Common myeloid progenitor, CD34-positive (primary cell): ENCODE data around the gene IFT25.

Source experiments
- CTCF ChIA-PET: fragments of 350-600 bp; sonication (Branson Sonifier 250); formaldehyde crosslinking; loops from one replicate; lab custom pipeline; 2021; ENCODE audit warnings: antibody characterized with exemption; lab: Charles Lee
- POLR2A ChIA-PET: fragments of 350-600 bp; sonication (Branson Sonifier 250); formaldehyde crosslinking; loops from one replicate; lab custom pipeline; 2021; ENCODE audit warnings: antibody characterized with exemption; lab: Charles Lee
- DNase-seq, 3 donors: peaks; one replicate each; pipeline versions ENCODE4 v3.0.0 to v3.0.0-alpha.2; 2013
- H3K27ac ChIP-seq, 2 experiments: 1 replicate in 1 of 2; 2 replicates in 1 of 2; pipeline ENCODE4 v1.7.0; 2013; ENCODE audit warnings: inconsistent platforms in 2 of 2, low read length in 2 of 2, mild to moderate bottlenecking in 2 of 2, low read depth in 1 of 2, moderate library complexity in 1 of 2; ENCODE audit not compliant: severe bottlenecking in 2 of 2, insufficient read depth in 1 of 2, poor library complexity in 1 of 2
- H3K27me3 ChIP-seq, 5 experiments: replicated peaks in 2 of 5; 1 replicate in 3 of 5; 2 replicates in 2 of 5; pipeline versions ENCODE4 v1.6.1 to v1.7.0; 2013; ENCODE audit warnings: low read length in 4 of 5, mild to moderate bottlenecking in 2 of 5, moderate library complexity in 2 of 5, inconsistent platforms in 1 of 5; ENCODE audit not compliant: insufficient read depth in 5 of 5, control insufficient read depth in 4 of 5
- H3K36me3 ChIP-seq, 4 experiments: 1 replicate in 2 of 4; 2 replicates in 2 of 4; pipeline versions ENCODE4 v1.6.1 to v1.7.0; 2013; ENCODE audit warnings: low read length in 3 of 4, control low read depth in 1 of 4, mild to moderate bottlenecking in 1 of 4; ENCODE audit not compliant: control insufficient read depth in 4 of 4, insufficient read depth in 4 of 4
- H3K4me1 ChIP-seq, 4 experiments: 1 replicate in 3 of 4; 2 replicates in 1 of 4; pipeline versions ENCODE4 v1.6.1 to v1.7.1; 2013; ENCODE audit warnings: low read length in 3 of 4, mild to moderate bottlenecking in 3 of 4, control low read depth in 1 of 4, inconsistent platforms in 1 of 4, moderate library complexity in 1 of 4; ENCODE audit not compliant: control insufficient read depth in 4 of 4, insufficient read depth in 4 of 4; ENCODE audit errors: control extremely low read depth in 1 of 4
- H3K4me3 ChIP-seq, 7 experiments: 1 replicate in 4 of 7; 2 replicates in 3 of 7; pipeline versions ENCODE4 v1.5.1 to v1.7.0; 2013; ENCODE audit warnings: mild to moderate bottlenecking in 7 of 7, low read length in 6 of 7, moderate library complexity in 6 of 7, inconsistent platforms in 2 of 7, low read depth in 2 of 7, control low read depth in 1 of 7; ENCODE audit not compliant: insufficient read depth in 4 of 7, control insufficient read depth in 1 of 7; ENCODE audit errors: extremely low read depth in 1 of 7
- H3K9me3 ChIP-seq, 5 experiments: 1 replicate in 4 of 5; 2 replicates in 1 of 5; pipeline versions ENCODE4 v1.6.1 to v1.7.1; 2013; ENCODE audit warnings: low read length in 4 of 5, mild to moderate bottlenecking in 2 of 5, inconsistent platforms in 1 of 5, low read depth in 1 of 5, moderate library complexity in 1 of 5; ENCODE audit not compliant: control insufficient read depth in 4 of 5, insufficient read depth in 2 of 5; ENCODE audit errors: control extremely low read depth in 1 of 5
- WGBS: methylation state at CpG from one replicate; pipeline ENCODE4 v1.1.5; 2013; ENCODE audit not compliant: insufficient coverage; 5-methylcytosine and 5-hydroxymethylcytosine counted together

IFT25 gene

GRCh38 chr1:53948291-53948690 is 2.8 kb upstream of the IFT25 start:
- peaks cover 0 to 24% (median 10%) of the 10 kb centered on the region in 4 experiments for H3K36me3 ChIP-seq
- H3K9me3 ChIP-seq = no peaks in the 10 kb centered on the region
- 100% methylated on average over 1 of the region's 5 CpGs for WGBS
- DNase-seq = no peak
- H3K4me3 ChIP-seq = no peak overlapping the region
- H3K27me3 ChIP-seq = no peaks in the 10 kb centered on the region
- CTCF ChIA-PET = interaction anchor here (0.8 to 8.2 kb wide), 16 partner anchors 8 to 122 kb away, joined by 3 to 147 read pairs (median 4); partner anchors contain the start of gene DIO1
- H3K27ac ChIP-seq = no peak overlapping the region
- H3K4me1 ChIP-seq = peaks cover 1 to 26% (median 20%) of the 10 kb centered on the region in 4 experiments
- POLR2A ChIA-PET = no interaction called here

- Histone ChIP-seq H3K9me3 (no peaks in the 10 kb centered on the region), H3K36me3 (peaks cover 0 to 27% (median 7%) of the 10 kb centered on the region in 4 experiments), H3K4me3 (peak overlapping the region in 5 of 7 experiments; percentile 3 to 94 (median 75)), H3K27ac (peak overlapping the region in 1 of 2 experiments; percentile 78), H3K27me3 (no peaks in the 10 kb centered on the region), H3K4me1 (peaks cover 1 to 27% (median 20%) of the 10 kb centered on the region in 4 experiments)
- ChIA-PET POLR2A (no interaction called here), CTCF (interaction anchor here (0.8 to 8.2 kb wide), 14 partner anchors 9 to 121 kb away, joined by 3 to 147 read pairs (median 4); partner anchors contain the start of gene DIO1)
- no peak for DNase-seq
- 71% methylated on average over 4 of the region's 6 CpGs for WGBS
These were observed 1.8 kb upstream of the IFT25 start for GRCh38 chr1:53947172-53947907.

GRCh38 chr1:53946252-53947171 is 1.0 kb upstream of the IFT25 start, which contains the start of gene LRRC42:
LRRC42 (plus strand) TSS chr1:53946350; CDS start chr1:53952000, 5,650 bp downstream.
- Histone ChIP-seq H3K36me3 (peaks cover 0 to 19% (median 1%) of the 10 kb centered on the region in 4 experiments), H3K4me3 (peak within 1 kb of the TSS; percentile 78 to 94 (median 82)), H3K4me1 (peaks cover 1 to 27% (median 20%) of the 10 kb centered on the region in 4 experiments), H3K27ac (peak within 1 kb of the TSS; percentile 75 to 91), H3K9me3 (no peaks in the 10 kb centered on the region), H3K27me3 (no peaks in the 10 kb centered on the region)
- POLR2A ChIA-PET = interaction anchor here (0.6 to 1.1 kb wide), 2 partner anchors 88 to 191 kb away, joined by 3 to 4 read pairs; no protein-coding TSS in a partner anchor
- CTCF ChIA-PET = interaction anchor here (0.9 to 8.2 kb wide), 11 partner anchors 11 to 120 kb away, joined by 3 to 147 read pairs (median 14); no protein-coding TSS in a partner anchor
- DNase-seq = no peak
- 1% methylated on average over 29 of the region's 58 CpGs for WGBS

- 0% methylated on average over 7 of the region's 16 CpGs for WGBS
- Histone ChIP-seq H3K27ac (peak overlapping the region; percentile 75 to 91), H3K36me3 (peaks cover 0 to 15% (median under 1%) of the 10 kb centered on the region in 4 experiments), H3K27me3 (no peaks in the 10 kb centered on the region), H3K4me1 (peaks cover 1 to 27% (median 20%) of the 10 kb centered on the region in 4 experiments), H3K9me3 (no peaks in the 10 kb centered on the region), H3K4me3 (peak overlapping the region; percentile 78 to 94 (median 82))
- DNase-seq = no peak
- CTCF ChIA-PET = interaction anchor here (0.9 to 3.0 kb wide), 7 partner anchors 10 to 84 kb away, joined by 3 to 16 read pairs (median 4); no protein-coding TSS in a partner anchor
- POLR2A ChIA-PET = interaction anchor here (1.0 kb wide), 1 partner anchor 55 kb away, joined by 3 read pairs; no protein-coding TSS in a partner anchor
These were observed 391 bp downstream of the IFT25 start for GRCh38 chr1:53945183-53945432.

GRCh38 chr1:53944469-53945182 is 873 bp downstream of the IFT25 start:
- POLR2A ChIA-PET = interaction anchor here (1.0 kb wide), 1 partner anchor 55 kb away, joined by 3 read pairs; no protein-coding TSS in a partner anchor

GRCh38 chr1:53943490-53944043 is 1.9 kb downstream of the IFT25 start:
- 100% methylated on average over 5 of the region's 14 CpGs for WGBS
- peaks cover 1 to 28% (median 20%) of the 10 kb centered on the region in 4 experiments for H3K4me1 ChIP-seq
- peaks cover 0 to 11% (median 2%) of the 10 kb centered on the region in 4 experiments for H3K36me3 ChIP-seq
- no peak for DNase-seq
- peak overlapping the region in 1 of 2 experiments; percentile 91 for H3K27ac ChIP-seq
- ChIA-PET CTCF (interaction anchor here (1.0 to 3.0 kb wide), 3 partner anchors 27 to 64 kb away, joined by 3 to 14 read pairs (median 3); no protein-coding TSS in a partner anchor), POLR2A (no interaction called here)
- H3K9me3 ChIP-seq = no peaks in the 10 kb centered on the region
- no peaks in the 10 kb centered on the region for H3K27me3 ChIP-seq
- H3K4me3 ChIP-seq = no peak overlapping the region

More at GRCh38 chr1:53944469-53945182, 873 bp downstream of the IFT25 start:
- Histone ChIP-seq H3K4me3 (peak overlapping the region in 6 of 7 experiments; percentile 78 to 94 (median 85)), H3K9me3 (no peaks in the 10 kb centered on the region), H3K27ac (peak overlapping the region; percentile 75 to 91), H3K36me3 (peaks cover 0 to 10% (median under 1%) of the 10 kb centered on the region in 4 experiments), H3K27me3 (no peaks in the 10 kb centered on the region), H3K4me1 (peaks cover 1 to 27% (median 20%) of the 10 kb centered on the region in 4 experiments)
- WGBS = 82% methylated on average over 14 of the region's 20 CpGs
- no peak for DNase-seq
- CTCF ChIA-PET = interaction anchor here (0.9 to 3.0 kb wide), 9 partner anchors 9 to 84 kb away, joined by 3 to 16 read pairs (median 4); no protein-coding TSS in a partner anchor
